Measurements from ENCODE around the gene PRELID1. TPM values are rescaled to one million over a fixed set of nuclear protein-coding genes. Genes with fewer than 3 reads are reported as not detected.
A peak's percentile ranks its signal among the peaks of the same experiment; 100 is the strongest.

The PRELID1 gene
- total RNA-seq, 1 donor from 2014 or later: 87.0 TPM

DNA sequence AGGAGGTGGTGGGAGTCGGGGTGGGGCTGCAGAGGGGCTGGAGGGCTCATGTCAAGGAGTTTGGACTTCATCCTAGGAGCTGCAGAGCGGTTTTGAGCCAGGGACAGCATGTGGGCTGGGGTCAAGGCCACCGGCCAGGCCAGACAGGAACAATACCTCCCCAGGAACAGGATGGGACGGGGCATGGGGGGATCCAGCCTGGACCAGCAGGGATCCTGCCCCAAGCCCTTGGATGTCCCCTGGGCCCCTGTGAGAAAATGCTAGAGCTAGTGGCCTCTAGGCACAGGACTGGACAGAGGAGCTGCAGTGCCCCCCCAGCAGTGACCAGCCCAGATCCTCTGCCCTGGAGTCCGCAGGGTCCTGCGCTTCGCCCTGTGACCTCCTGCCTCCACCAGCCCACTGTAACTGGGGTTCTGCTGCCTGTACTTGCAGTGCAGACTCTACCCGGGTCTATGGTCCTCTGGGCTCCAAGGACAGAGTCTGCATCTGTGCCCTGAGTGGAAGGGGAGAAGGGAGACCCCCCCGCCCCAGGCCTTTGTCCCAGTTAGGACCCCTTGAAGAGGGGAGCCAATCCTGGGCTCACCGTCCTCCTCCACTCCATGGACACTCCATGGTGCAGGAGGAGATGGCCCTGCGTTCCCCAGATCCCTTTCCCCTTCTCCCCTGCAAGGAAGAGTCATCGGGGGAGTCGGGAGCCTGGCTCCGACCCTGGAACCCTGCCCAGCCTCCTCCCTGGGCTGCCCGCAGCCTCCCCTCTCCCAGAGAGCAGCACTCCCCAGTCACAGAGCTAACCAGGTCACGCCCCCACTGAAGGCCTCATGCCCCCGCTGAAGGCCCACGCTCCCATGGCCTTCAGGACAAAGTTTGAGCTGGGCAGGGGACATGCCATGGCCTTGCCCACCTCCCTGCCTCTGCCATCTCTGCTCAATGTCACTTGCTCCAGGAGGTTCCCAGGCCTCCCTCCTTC lies 11.1 kb downstream of the PRELID1 start:
- TF ChIP-seq, protein P1, sequence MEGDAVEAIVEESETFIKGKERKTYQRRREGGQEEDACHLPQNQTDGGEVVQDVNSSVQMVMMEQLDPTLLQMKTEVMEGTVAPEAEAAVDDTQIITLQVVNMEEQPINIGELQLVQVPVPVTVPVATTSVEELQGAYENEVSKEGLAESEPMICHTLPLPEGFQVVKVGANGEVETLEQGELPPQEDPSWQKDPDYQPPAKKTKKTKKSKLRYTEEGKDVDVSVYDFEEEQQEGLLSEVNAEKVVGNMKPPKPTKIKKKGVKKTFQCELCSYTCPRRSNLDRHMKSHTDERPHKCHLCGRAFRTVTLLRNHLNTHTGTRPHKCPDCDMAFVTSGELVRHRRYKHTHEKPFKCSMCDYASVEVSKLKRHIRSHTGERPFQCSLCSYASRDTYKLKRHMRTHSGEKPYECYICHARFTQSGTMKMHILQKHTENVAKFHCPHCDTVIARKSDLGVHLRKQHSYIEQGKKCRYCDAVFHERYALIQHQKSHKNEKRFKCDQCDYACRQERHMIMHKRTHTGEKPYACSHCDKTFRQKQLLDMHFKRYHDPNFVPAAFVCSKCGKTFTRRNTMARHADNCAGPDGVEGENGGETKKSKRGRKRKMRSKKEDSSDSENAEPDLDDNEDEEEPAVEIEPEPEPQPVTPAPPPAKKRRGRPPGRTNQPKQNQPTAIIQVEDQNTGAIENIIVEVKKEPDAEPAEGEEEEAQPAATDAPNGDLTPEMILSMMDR (IDR thresholded peaks at IDR 0.05): no peak
- intact Hi-C loops (cut with DNase I): no loop called here
- peak; percentile 59 for DNase-seq

DNA sequence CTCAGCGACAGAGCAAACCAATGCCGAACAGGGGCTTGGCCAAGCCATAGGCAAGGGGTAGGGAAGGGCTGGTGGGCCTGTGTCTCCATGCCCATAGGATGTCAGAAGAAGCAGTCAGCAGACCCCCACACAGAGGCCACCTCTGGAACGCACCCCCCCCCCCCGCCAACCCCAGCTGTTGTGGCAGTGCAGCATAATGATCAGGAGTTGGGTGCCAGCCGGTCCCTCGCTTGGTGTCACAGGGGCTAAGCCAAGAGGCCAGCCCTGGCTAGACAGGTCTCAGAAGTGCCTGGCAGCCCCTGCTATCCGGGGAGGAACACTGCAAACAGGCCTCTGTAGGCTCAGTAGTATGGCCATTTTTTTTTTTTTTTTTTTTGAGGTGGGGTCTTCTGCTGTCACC lies 11.8 kb downstream of the PRELID1 start:
- intact Hi-C loops (cut with DNase I): no loop called here
- Histone ChIP-seq H3K4me3 (no peak overlapping the region), H3K4me1 (peaks cover 20% of the 10 kb centered on the region), H3K9me3 (no peaks in the 10 kb centered on the region), H3K27me3 (no peaks in the 10 kb centered on the region), H3K27ac (no peak overlapping the region), H3K36me3 (no peaks in the 10 kb centered on the region)
- ATAC-seq (no peak), DNase-seq (peak; percentile 45)
- TF ChIP-seq, protein P1 (IDR thresholded peaks at IDR 0.05): no peak

More for the DNA sequence above, 11.1 kb downstream of the PRELID1 start:
- Histone ChIP-seq H3K27me3 (no peaks in the 10 kb centered on the region), H3K27ac (no peak overlapping the region), H3K4me3 (no peak overlapping the region), H3K9me3 (no peaks in the 10 kb centered on the region), H3K36me3 (no peaks in the 10 kb centered on the region), H3K4me1 (peaks cover 22% of the 10 kb centered on the region)
- ATAC-seq: no peak

DNA sequence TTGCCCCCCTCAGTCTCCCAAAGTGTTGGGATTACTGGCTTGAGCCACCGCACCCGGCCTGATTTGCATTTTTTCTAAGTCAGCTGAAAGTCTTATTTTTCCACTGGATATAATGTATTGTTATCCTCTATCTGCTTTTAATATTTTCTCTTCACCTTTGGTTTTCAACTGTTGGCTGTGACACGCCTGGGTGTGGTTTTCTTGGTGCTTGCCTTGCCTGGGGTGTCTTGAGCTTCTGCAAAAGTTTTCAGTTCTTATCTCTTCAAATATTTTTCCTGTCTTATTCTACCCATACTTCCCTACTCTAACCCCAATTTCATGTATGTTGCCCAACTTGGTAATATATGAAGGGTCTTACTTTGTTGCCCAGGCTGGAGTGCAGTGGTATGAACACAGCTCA lies 12.4 kb downstream of the PRELID1 start:
- H3K27me3 ChIP-seq: no peaks in the 10 kb centered on the region
- DNase-seq (no peak), ATAC-seq (no peak)
- no peak overlapping the region for H3K4me3 ChIP-seq
- intact Hi-C loops (cut with DNase I): no loop called here
- H3K4me1 ChIP-seq: peaks cover 14% of the 10 kb centered on the region
- no peak overlapping the region for H3K27ac ChIP-seq
- TF ChIP-seq, protein P1 (IDR thresholded peaks at IDR 0.05): no peak
- H3K36me3 ChIP-seq: no peaks in the 10 kb centered on the region
- no peaks in the 10 kb centered on the region for H3K9me3 ChIP-seq

DNA sequence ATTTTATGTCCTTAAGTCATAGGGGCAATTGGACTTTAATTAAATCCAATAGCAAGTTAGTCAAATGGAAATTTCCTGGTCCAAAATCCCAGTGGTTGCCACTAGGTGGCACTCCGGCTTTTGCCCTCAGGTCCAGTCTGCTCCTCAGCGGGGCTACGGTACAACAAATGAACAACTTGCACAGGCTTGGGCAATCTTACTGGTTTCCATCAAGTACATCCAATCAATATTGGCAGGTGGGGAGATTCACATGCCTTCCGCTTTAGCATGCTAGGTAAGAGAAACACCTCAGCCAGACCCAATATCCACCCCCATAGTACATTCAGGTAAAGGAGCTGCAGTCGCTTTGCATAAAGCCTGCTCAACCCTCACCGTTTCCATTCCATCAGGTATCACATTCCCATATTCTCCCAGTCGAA lies 14.4 kb downstream of the PRELID1 start:
- intact Hi-C loops (cut with DNase I): no loop called here

DNA sequence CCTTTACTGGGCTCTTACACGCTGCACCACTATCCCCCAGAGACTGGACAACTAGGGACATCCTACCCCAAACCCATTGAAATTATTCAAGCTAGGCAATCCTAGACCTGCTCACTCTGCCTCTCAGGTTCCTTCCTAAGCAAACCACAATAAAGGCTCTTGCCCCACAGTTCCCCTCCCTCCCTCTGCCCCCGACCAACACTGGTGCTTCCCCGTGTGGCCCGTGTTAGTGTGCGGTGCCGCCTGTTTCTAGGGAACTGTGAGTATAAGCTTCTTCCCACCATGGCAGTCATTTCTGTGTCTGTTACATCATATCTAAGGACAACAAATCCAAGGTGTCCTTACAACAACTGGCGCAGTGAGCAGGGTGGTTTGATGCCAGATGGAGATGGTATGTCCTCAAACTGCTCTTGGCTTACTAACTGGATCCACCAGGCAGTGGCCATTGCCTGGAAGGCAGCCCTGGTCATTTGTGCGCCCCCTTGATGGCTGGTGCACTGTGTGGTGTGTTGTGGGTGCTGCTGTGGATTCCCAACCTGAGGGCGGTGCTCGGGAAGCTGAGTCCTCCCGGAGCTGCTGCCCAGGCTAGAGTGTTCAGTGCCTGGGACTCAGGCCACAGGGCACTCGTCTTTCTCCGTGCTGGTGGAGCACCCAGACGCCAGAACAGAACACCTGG lies 16.5 kb downstream of the PRELID1 start:
- Histone ChIP-seq H3K4me3 (no peak overlapping the region), H3K9me3 (no peaks in the 10 kb centered on the region), H3K4me1 (no peaks in the 10 kb centered on the region), H3K36me3 (no peaks in the 10 kb centered on the region), H3K27me3 (no peaks in the 10 kb centered on the region), H3K27ac (no peak overlapping the region)
- TF ChIP-seq, protein P1 (IDR thresholded peaks at IDR 0.05): no peak
- DNase-seq (peak; percentile 56), ATAC-seq (peak; percentile 38)
- intact Hi-C loops (cut with DNase I): no loop called here

More for the DNA sequence above, 14.4 kb downstream of the PRELID1 start:
- Histone ChIP-seq H3K27ac (no peak overlapping the region), H3K9me3 (no peaks in the 10 kb centered on the region), H3K4me3 (no peak overlapping the region), H3K36me3 (no peaks in the 10 kb centered on the region), H3K4me1 (no peaks in the 10 kb centered on the region), H3K27me3 (no peaks in the 10 kb centered on the region)
- TF ChIP-seq, protein P1 (IDR thresholded peaks at IDR 0.05): peak; percentile 88
- ATAC-seq (peak; percentile 81), DNase-seq (peak; percentile 75)

Measured in upper lobe of right lung (tissue), 1 donor.